Bronchial epithelial cell (primary cell): ENCODE results near the gene KCNH4. TPM values are rescaled to one million over a fixed set of nuclear protein-coding genes. Genes with fewer than 3 reads are reported as not detected.
"Not testable (repeated sequence)": the region's sequence is repeated elsewhere in the genome, so short reads cannot be mapped to it uniquely, and the experiment has no call there.

Experiments used
- DNase-seq: peaks from one replicate; pipeline ENCODE4 v3.0.0-alpha.2; 2010; ENCODE audit warnings: low read depth
- FAIRE-seq: peaks from 2 replicates; lab custom pipeline; 2011; peaks lifted over from hg19 to GRCh38; lab: Jason Lieb, UNC
- H3K27me3 ChIP-seq: 2 replicates; pipeline ENCODE4 v1.5.1; 2011; ENCODE audit warnings: low read length; ENCODE audit not compliant: control insufficient read depth, insufficient read depth
- H3K36me3 ChIP-seq: 2 replicates; pipeline ENCODE4 v1.5.1; 2011; ENCODE audit warnings: low read length; ENCODE audit not compliant: control insufficient read depth, insufficient read depth
- H3K4me3 ChIP-seq: 2 replicates; pipeline ENCODE4 v1.5.1; 2011; ENCODE audit warnings: mild to moderate bottlenecking, low read depth, low read length, control low read depth
- total RNA-seq: library from RNA; depleted of rRNA; stranded (reverse); fragments of >200 nt; gene quantifications from 2 replicates; pipeline ENCODE4 v1.2.1, GENCODE V29; 2014
- TF ChIP-seq, protein P1 (sequence below): IDR thresholded peaks from 2 replicates; pipeline ENCODE4 v1.5.1; 2011; ENCODE audit warnings: mild to moderate bottlenecking, moderate library complexity, low read length, control low read depth, inconsistent platforms; ENCODE audit not compliant: insufficient read depth, severe bottlenecking

Gene KCNH4
- total RNA-seq, 1 donor from 2014 or later = not detected

DNA sequence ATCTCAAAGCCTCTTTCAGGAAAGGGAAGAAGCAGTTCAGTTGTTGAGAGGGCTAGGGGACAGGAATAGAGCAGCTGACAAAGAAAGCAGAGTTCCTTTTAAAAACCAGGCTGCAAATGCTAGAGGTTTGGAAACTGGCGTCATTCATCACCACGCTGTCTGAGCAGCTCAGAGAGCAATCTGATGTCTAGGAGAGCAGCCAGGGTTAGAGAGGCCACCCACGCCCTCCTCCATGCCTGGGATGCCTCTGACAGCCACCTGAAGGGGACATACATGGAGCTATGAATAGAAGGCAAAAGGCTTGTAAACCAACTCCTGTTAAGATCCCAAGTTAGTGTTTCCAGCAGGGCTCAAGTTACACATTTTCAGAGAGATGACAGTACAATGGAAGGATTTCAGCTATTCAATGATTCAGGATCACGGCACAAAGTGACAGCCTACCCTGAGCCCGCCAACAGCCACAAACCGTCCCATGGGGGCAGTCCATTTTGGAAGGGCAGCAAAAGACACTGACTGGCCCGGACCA is 38.5 kb downstream of the KCNH4 start:
- peaks cover 19% of the 10 kb centered on the region for H3K36me3 ChIP-seq

DNA sequence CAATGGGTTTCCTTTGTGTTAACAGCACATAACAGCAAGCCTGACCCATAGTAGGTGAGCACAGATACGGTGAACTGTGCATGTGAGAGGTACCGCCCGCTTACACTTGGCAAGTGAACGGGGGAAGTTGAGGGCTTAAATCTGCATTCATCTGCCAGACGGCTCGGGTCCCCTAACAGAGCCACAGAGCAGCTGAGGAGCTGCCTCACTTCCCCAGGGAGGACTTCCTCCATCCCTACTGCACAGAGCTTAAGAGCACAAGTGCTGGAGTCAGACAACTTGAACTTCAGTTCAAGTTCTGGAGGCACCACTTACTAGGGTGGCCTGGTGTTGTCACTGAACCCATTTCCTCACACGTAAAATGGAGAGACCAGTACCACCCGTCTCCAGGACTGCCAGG is 39.6 kb downstream of the KCNH4 start:
- DNase-seq = no peak
- FAIRE-seq = no peak
- Histone ChIP-seq H3K27me3 (no peaks in the 10 kb centered on the region), H3K36me3 (peaks cover 14% of the 10 kb centered on the region), H3K4me3 (no peak overlapping the region)
- TF ChIP-seq, protein P1, sequence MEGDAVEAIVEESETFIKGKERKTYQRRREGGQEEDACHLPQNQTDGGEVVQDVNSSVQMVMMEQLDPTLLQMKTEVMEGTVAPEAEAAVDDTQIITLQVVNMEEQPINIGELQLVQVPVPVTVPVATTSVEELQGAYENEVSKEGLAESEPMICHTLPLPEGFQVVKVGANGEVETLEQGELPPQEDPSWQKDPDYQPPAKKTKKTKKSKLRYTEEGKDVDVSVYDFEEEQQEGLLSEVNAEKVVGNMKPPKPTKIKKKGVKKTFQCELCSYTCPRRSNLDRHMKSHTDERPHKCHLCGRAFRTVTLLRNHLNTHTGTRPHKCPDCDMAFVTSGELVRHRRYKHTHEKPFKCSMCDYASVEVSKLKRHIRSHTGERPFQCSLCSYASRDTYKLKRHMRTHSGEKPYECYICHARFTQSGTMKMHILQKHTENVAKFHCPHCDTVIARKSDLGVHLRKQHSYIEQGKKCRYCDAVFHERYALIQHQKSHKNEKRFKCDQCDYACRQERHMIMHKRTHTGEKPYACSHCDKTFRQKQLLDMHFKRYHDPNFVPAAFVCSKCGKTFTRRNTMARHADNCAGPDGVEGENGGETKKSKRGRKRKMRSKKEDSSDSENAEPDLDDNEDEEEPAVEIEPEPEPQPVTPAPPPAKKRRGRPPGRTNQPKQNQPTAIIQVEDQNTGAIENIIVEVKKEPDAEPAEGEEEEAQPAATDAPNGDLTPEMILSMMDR = no peak

More for the DNA sequence above, 38.5 kb downstream of the KCNH4 start:
- FAIRE-seq (no peak), DNase-seq (no peak)
- TF ChIP-seq, protein P1 = no peak
- no peak overlapping the region for H3K4me3 ChIP-seq
- H3K27me3 ChIP-seq = no peaks in the 10 kb centered on the region

DNA sequence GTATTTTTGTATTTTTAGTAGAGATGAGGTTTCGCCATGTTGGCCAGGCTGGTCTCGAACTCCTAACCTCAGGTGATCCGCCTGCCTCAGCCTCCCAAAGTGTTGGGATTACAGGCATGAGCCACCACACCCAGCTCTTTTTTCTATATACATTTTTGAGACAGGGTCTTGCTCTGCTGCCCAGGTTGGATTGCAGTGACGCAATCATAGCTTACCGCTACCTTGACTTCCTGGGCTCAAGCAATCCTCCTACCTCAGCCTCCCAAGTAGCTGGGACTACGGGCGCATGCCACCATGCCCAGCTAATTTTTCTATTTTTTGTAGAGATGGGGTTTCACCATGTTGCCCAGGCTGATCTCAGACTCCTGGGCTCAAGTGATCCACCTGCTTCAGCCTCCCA is 40.3 kb downstream of the KCNH4 start:
- FAIRE-seq, DNase-seq, H3K4me3 ChIP-seq, H3K27me3 ChIP-seq: not testable (repeated sequence)
- H3K36me3 ChIP-seq = peaks cover 14% of the 10 kb centered on the region

DNA sequence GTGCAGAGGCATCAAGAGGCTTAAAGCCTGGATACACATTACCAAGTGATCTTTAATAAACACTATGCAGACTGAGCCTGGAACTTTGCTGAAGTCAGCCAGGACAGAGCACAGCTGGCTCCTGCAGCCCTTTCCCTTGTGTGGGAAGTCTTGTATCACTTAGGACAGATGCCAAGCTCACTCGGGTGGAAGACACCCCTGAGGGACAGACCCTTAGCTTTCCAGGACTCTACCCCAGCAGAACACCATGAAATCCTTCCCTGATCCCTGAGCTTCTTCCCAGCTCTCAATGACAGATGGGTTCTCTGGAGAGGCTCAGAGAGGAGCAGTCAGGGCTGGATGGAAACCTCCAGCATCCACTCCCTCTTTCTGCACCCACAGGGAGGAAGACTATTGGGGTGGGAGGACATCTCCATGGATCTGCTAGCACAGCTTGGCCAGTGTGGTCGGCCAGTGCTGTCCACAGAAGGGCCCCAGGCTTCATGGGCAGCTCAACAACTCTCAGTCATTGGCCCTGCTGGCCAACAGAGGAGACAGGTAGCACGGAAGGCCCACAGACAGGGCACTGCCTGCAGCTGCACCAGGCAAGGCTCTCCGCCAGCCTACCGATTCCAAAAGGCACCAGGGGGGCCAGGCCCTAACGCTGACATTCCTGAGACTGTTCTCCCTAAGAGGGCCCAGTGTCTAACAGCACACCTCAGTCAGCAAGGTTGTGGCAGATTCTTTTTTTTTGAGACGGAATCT is 42.0 kb downstream of the KCNH4 start:
- DNase-seq = no peak
- H3K4me3 ChIP-seq = no peak overlapping the region
- H3K36me3 ChIP-seq = peaks cover 13% of the 10 kb centered on the region
- no peak for FAIRE-seq
- no peaks in the 10 kb centered on the region for H3K27me3 ChIP-seq
- TF ChIP-seq, protein P1 = no peak

DNA sequence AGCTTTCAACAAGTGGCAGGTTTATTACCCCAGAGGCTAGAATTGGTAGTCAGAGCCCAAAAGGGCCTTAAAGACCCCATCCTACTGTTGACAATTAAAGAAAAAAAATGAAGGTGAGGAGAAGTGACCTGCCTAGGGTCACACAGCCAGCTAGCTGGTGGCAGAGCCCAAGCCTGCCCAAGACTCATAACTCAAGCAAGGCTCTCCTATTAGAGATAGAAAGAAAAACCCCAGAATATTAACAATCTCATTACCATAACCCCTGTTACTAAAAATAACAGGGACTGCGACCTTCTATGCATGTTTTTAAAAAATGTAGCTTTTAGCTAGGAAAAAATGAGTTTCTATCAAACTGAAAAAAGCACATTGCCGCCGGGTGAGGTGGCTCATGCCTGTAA is 44.3 kb downstream of the KCNH4 start:
- TF ChIP-seq, protein P1 = no peak
- peaks cover 7% of the 10 kb centered on the region for H3K36me3 ChIP-seq
- FAIRE-seq (no peak), DNase-seq (no peak)
- H3K4me3 ChIP-seq = no peak overlapping the region
- H3K27me3 ChIP-seq = no peaks in the 10 kb centered on the region

DNA sequence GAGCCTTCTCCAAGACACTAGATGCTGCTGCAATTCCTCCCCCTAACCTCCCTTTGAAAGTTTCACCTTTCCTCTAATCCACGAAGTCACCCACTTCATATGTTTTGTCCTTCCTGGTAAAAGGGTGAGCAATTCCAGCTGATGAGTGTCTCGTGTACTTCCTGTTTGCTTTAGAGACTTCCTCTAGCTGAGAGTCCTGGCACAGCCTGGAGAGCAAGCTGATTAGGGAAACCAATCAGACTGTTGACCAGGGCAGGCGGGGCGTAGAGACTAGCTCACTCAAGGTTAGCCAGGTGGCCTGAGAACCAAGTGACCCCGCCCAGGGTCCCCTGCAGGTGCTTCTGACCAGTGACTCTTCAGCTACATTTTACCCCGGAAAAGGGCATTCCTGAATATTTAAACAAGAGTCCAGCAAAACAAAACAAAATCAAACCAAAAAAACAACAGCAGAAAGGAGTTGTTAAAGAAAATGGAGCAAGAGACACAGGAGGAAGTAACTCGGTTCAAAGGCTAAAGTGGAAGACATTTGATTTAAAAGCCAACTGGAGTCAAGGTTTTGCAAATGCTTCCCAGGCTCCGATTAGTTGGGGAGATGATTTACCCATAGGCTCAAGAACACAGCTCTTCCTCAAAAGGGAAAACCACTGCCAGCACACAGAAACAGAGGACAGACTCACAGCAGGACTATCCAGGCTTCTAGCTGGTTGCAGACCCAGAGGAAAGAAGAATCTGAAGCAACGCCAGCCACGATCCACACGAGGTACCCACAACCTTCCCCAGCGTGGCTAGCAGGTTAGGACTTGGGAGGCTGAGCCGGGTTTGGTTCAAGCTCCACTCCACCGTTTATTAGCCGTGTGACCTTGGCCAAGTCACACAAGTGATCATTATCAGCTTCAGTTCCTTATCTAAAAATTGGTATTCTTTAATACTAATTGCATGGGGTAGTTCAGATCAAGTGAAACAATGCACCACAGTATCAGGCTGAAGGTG is 45.0 kb downstream of the KCNH4 start:
- peak; percentile 88 for DNase-seq
- Histone ChIP-seq H3K27me3 (no peaks in the 10 kb centered on the region), H3K36me3 (peaks cover 6% of the 10 kb centered on the region), H3K4me3 (no peak overlapping the region)
- TF ChIP-seq, protein P1 = no peak
- FAIRE-seq = peak; percentile 90
